Esophagus muscularis mucosa (tissue), 4 donors: ENCODE data around the gene EIF2A. TPM values are rescaled to one million over a fixed set of nuclear protein-coding genes. Genes with fewer than 3 reads are reported as not detected.

Experiments
- DNase-seq: peaks from one replicate; pipeline ENCODE4 v3.0.0-alpha.2; 2017; ENCODE audit errors: extremely low spot score
- H3K27ac ChIP-seq, 4 donors: fragments of 200-600 bp; sonication (generic); replicated peaks in 1 of 4; 1 replicate in 3 of 4; 2 replicates in 1 of 4; pipeline ENCODE4 v1.5.1; 2016 to 2019; ENCODE audit warnings: mild to moderate bottlenecking in 1 of 4
- H3K27me3 ChIP-seq, 4 donors: fragments of 200-600 bp; sonication (generic); one replicate each; pipeline versions ENCODE4 v1.5.1 to v1.6.0; 2016 to 2019
- H3K36me3 ChIP-seq, 4 donors: fragments of 200-600 bp; sonication (generic); one replicate each; pipeline ENCODE4 v1.5.1; 2016 to 2019
- H3K4me1 ChIP-seq, 4 donors: fragments of 200-600 bp; sonication (generic); one replicate each; pipeline ENCODE4 v1.5.1; 2016 to 2019
- H3K4me3 ChIP-seq, 4 donors: fragments of 200-600 bp; sonication (generic); 1 replicate in 2 of 4; 2 replicates in 2 of 4; pipeline ENCODE4 v1.5.1; 2016 to 2019; ENCODE audit warnings: mild to moderate bottlenecking in 4 of 4, moderate library complexity in 1 of 4
- H3K9me3 ChIP-seq, 4 donors: fragments of 200-600 bp; sonication (generic); 1 replicate in 3 of 4; 2 replicates in 1 of 4; pipeline ENCODE4 v1.5.1; 2016 to 2019
- CTCF ChIP-seq, 3 experiments: fragments of 200-600 bp in 2 of 3; fragments of 450-650 bp in 1 of 3; sonication (generic) in 2 of 3; IDR thresholded peaks; one replicate each; pipeline ENCODE4 v1.5.1; 2017 to 2019; ENCODE audit warnings: antibody characterized with exemption in 3 of 3, mild to moderate bottlenecking in 2 of 3, moderate library complexity in 1 of 3
- EP300 ChIP-seq: sonication (generic); formaldehyde crosslinking; IDR thresholded peaks from one replicate; pipeline ENCODE4 v1.6.1; 2017; ENCODE audit warnings: antibody characterized with exemption
- POLR2A ChIP-seq: fragments of 450-650 bp; IDR thresholded peaks from one replicate; pipeline ENCODE4 v1.6.1; 2017; ENCODE audit warnings: antibody characterized with exemption, moderate library complexity, mild to moderate bottlenecking, low read depth
- POLR2AphosphoS5 ChIP-seq, 2 donors: sonication (generic); formaldehyde crosslinking; IDR thresholded peaks; one replicate each; pipeline ENCODE4 v1.6.1; 2017; ENCODE audit warnings: antibody characterized with exemption in 2 of 2
- WGBS: methylation state at CpG from one replicate; pipeline ENCODE4 v1.1.5; 2018; 5-methylcytosine and 5-hydroxymethylcytosine counted together
- intact Hi-C: fragments of 100-400 bp; cut with DNase I; formaldehyde crosslinking; loops from one replicate; pipeline ENCODE4 v1.15.1; 2023
- total RNA-seq, 4 donors: library from RNA; depleted of rRNA; stranded (reverse); fragments of >200 nt; gene quantifications; one replicate each; pipeline versions ENCODE4 v1.1.0 to v1.2.1, GENCODE V29; 2016

Gene EIF2A
- total RNA-seq, 4 donors from 2014 or later: 113 to 176 (median 154) TPM

GRCh38 chr3:150543128-150543527, 3.5 kb upstream of the EIF2A start:
- H3K4me1 ChIP-seq: peaks cover 19 to 45% (median 36%) of the 10 kb centered on the region in 4 donors
- peaks cover 0 to 25% (median 18%) of the 10 kb centered on the region in 4 donors for H3K36me3 ChIP-seq
- peak overlapping the region in 3 of 4 donors; percentile 97 to 99 (median 98) for H3K27ac ChIP-seq
- no peaks in the 10 kb centered on the region for H3K9me3 ChIP-seq
- TF ChIP-seq POLR2AphosphoS5 (IDR thresholded peaks at IDR 0.05) (no peak), POLR2A (no peak), CTCF (IDR thresholded peaks at IDR 0.05) (no peak), EP300 (no peak)
- 90% methylated on average over 3 of the region's 3 CpGs for WGBS
- no peak for DNase-seq
- H3K4me3 ChIP-seq: no peak overlapping the region
- no peaks in the 10 kb centered on the region for H3K27me3 ChIP-seq
- intact Hi-C loops: no loop called here

- WGBS: 81% methylated on average over 2 of the region's 2 CpGs
- H3K36me3 ChIP-seq: peaks cover 0 to 25% (median 18%) of the 10 kb centered on the region in 4 donors
- intact Hi-C loops: no loop called here
Measured at GRCh38 chr3:150543531-150543930, 3.1 kb upstream of the EIF2A start.

GRCh38 chr3:150544041-150544440, 2.5 kb upstream of the EIF2A start:
- Histone ChIP-seq H3K4me3 (peak overlapping the region in 1 of 4 donors; percentile 95), H3K4me1 (peaks cover 19 to 46% (median 40%) of the 10 kb centered on the region in 4 donors), H3K36me3 (peaks cover 0 to 25% (median 18%) of the 10 kb centered on the region in 4 donors), H3K9me3 (no peaks in the 10 kb centered on the region), H3K27me3 (no peaks in the 10 kb centered on the region), H3K27ac (peak overlapping the region; percentile 97 to 100 (median 98))
- no peak for DNase-seq
- TF ChIP-seq EP300 (no peak), POLR2A (no peak), CTCF (IDR thresholded peaks at IDR 0.05) (no peak), POLR2AphosphoS5 (IDR thresholded peaks at IDR 0.05) (no peak)
- intact Hi-C loops: no loop called here

More at GRCh38 chr3:150543531-150543930, 3.1 kb upstream of the EIF2A start:
- peak overlapping the region; percentile 11 to 99 (median 98) for H3K27ac ChIP-seq
- peaks cover 19 to 45% (median 39%) of the 10 kb centered on the region in 4 donors for H3K4me1 ChIP-seq
- no peaks in the 10 kb centered on the region for H3K27me3 ChIP-seq
- no peak for DNase-seq
- H3K9me3 ChIP-seq: no peaks in the 10 kb centered on the region
- TF ChIP-seq POLR2AphosphoS5 (IDR thresholded peaks at IDR 0.05) (no peak), CTCF (IDR thresholded peaks at IDR 0.05) (no peak), EP300 (no peak), POLR2A (no peak)
- no peak overlapping the region for H3K4me3 ChIP-seq

- Histone ChIP-seq H3K27me3 (no peaks in the 10 kb centered on the region), H3K4me3 (peak overlapping the region; percentile 72 to 95 (median 91)), H3K9me3 (no peaks in the 10 kb centered on the region), H3K4me1 (peaks cover 19 to 48% (median 41%) of the 10 kb centered on the region in 4 donors), H3K27ac (peak overlapping the region; percentile 97 to 100 (median 98)), H3K36me3 (peaks cover 0 to 25% (median 18%) of the 10 kb centered on the region in 4 donors)
- WGBS: 3% methylated on average over 1 of the region's 1 CpG
- DNase-seq: no peak
- no peak for TF ChIP-seq CTCF (IDR thresholded peaks at IDR 0.05)
- no peak for TF ChIP-seq POLR2AphosphoS5 (IDR thresholded peaks at IDR 0.05)
- no peak for TF ChIP-seq POLR2A
- no peak for TF ChIP-seq EP300
- intact Hi-C loops: loop anchor here (5.0 kb wide), 1 partner anchor 58 kb away; the partner anchor contains the start of gene SELENOT
Measured at GRCh38 chr3:150544726-150545125, 1.9 kb upstream of the EIF2A start.
